A172 (cell line): ENCODE measurements around the gene CIRBP. TPM values are rescaled to one million over a fixed set of nuclear protein-coding genes. Genes with fewer than 3 reads are reported as not detected.

Source experiments
- DNase-seq: peaks from one replicate; pipeline ENCODE4 v3.0.0-alpha.2; 2015; ENCODE audit warnings: low spot score
- total RNA-seq: library from RNA; depleted of rRNA; stranded (reverse); fragments of >200 nt; shearing (Covaris generic); gene quantifications from 2 replicates; pipeline ENCODE4 v1.2.3, GENCODE V29; 2014; rRNA removed

CIRBP gene
- 124 and 266 TPM in 2 replicates for total RNA-seq

GRCh38 chr19:1269065-1269477 lies at the start of gene CIRBP:
TSS of gene CIRBP (plus strand) at chr19:1269332. CDS start at chr19:1270934, 1,602 bp downstream.
- peak; percentile 98 for DNase-seq

GRCh38 chr19:1219786-1220476 lies 49.2 kb upstream of the CIRBP start:
- DNase-seq, result no peak

- no peak for DNase-seq
Measured at GRCh38 chr19:1220477-1220930, 48.6 kb upstream of the CIRBP start.

GRCh38 chr19:1220976-1221903 lies 47.9 kb upstream of the CIRBP start:
- peak; percentile 51 for DNase-seq

GRCh38 chr19:1221904-1222255 lies 47.3 kb upstream of the CIRBP start:
- DNase-seq, result no peak

GRCh38 chr19:1222394-1222793 lies 46.7 kb upstream of the CIRBP start:
- no peak for DNase-seq

GRCh38 chr19:1223018-1223855 lies 45.9 kb upstream of the CIRBP start:
- peak; percentile 75 for DNase-seq

DNA sequence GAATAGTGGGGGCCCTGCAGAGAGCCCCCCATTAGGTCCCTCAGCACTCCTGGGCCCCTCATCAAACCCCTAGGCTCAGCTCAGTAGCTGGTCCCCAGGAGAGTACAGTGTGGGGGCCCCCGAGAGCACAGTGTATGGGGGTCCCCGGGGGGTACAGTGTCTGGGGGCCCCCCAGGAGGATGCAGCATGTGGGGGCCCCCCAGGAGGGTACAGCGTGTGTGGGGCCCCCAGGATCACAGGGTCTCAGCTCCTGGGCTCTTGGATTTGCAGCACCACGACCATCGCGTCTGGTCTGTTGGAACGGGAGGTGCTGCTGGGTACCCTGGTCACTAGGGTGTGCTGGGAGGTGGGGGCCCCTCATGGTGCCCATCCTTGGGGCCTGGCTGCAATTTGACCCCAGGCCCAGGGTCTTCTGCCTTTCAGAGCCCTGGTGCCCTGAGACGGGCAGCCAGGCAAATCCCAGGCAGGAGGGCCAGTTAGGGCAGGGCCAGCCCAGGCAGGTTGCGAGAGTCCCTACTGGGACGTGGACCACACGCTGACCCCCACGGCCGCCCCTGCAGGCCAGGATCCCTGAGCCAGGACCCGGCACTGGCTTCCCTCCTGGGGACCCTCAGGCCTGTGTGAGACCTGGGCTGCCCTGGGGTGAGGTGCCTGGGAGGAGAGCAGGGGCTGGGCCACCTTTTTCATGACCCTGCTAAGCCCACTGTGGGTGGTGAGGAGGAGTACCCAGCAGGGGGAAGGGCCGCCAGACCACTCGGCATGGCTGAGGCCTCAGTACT lies 44.9 kb upstream of the CIRBP start:
- DNase-seq, result no peak

DNA sequence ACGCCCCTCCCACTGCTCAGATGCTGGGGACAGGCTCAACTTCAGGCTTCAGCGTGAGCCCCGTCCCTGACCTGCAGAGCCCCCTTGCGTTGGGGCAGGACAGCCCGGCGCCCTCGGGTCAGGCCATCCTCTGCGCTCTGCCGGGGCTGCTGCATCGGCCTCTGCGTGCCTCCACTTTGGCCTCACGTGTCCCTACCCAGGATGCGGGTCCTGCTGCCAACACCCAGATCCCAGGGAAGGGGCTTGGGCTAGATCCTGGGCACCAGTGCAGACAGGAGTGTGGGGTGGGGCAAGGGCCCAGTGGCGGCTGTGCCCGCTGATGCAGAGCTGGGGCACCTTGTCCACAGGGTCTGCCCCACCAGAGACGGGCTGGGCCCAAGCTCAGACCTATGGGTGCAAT lies 44.3 kb upstream of the CIRBP start:
- DNase-seq, result no peak

- no peak for DNase-seq
Measured at GRCh38 chr19:1225440-1226226, 43.5 kb upstream of the CIRBP start.

DNA sequence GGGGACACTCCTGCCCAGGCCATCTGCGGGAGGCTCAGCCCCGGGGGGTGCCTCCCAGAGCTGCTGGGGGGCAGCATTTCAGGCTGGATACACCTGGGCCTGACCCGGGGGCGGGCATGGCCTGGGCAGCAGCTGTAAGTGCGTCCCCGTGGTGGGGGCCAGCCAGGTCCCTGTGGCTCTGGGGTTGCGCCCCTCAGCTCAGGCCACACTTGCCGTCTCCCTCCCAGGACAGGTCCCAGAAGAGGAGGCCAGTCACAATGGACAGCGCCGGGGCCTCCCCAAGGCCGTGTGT lies 43.0 kb upstream of the CIRBP start:
- no peak for DNase-seq

DNA sequence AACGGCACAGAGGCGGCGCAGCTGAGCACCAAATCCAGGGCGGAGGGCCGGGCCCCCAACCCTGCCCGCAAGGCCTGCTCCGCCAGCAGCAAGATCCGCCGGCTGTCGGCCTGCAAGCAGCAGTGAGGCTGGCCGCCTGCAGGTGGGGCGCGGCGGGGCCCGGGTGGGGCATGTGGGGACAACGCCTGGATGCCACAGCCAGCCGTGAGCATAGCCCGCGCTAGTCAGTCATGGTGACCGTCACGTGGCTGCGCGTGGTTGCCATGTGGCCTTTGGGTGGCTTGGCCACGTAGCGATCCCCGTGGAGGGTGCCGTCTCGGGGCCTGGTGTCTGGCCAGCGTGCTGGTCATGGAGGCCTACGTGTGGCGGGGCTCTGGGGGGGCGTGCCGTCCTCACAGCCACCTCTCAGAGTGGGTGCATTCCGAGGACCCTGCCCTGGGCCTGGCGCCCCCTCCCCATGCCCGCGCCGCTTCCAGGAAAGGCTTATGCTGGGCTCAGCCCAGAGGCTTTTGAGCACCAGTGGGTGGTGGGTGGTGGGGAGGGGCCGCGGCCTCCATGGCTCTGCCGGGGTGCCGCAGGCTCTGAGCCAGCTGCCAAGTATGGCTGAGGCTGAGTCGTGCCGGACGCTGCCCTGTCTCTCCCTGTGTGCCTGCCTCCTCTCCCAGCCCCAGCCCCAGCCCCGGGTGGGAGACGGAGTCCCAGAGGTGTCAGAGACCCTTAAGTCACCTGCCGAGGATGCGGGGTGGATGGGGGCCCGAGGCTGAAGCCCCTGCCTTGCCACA lies 42.4 kb upstream of the CIRBP start:
- no peak for DNase-seq

GRCh38 chr19:1227304-1228054 lies 41.7 kb upstream of the CIRBP start:
- no peak for DNase-seq

DNA sequence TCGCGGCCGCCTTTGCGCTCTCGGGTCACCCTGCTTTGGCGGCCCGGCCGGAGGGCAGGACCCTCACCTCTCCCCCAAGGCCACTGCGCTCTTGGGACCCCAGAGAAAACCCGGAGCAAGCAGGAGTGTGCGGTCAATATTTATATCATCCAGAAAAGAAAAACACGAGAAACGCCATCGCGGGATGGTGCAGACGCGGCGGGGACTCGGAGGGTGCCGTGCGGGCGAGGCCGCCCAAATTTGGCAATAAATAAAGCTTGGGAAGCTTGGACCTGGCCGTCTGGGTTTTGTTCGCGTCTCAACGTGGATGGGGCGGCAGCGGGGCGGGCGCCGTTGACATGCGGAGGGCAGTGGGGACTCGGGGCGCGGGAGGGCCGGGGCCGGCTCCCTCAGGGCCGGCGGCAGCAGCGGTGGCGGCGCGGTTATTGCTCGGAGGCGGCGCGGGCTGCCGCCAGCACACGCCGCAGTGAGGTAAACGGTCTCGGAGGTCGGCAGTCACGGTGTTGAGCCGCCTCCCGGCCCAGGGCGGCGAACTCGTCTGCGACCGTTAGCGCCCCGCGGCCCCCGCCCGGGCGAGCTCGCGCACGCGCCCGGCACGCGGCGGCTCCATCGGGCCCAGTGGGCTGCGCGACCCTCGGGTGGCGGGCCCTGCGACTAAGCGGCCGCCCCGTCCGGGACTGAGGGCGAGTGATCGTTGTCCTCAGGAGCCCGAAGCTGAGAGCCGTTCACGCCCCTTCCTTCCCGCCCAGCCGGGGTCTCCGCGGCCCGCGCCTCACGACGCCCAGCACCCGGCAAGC lies 40.8 kb upstream of the CIRBP start:
- no peak for DNase-seq

- DNase-seq, result no peak
Measured at GRCh38 chr19:1229056-1229923, 39.8 kb upstream of the CIRBP start.

GRCh38 chr19:1229924-1230782 lies 39.0 kb upstream of the CIRBP start:
- DNase-seq, result no peak
